Endothelial cell (in vitro differentiated cells): ENCODE measurements around the gene SIVA1. TPM values are rescaled to one million over a fixed set of nuclear protein-coding genes. Genes with fewer than 3 reads are reported as not detected.
A peak's percentile ranks its signal among the peaks of the same experiment; 100 is the strongest.
"Not testable (repeated sequence)": the region's sequence is repeated elsewhere in the genome, so short reads cannot be mapped to it uniquely, and the experiment has no call there.

Experiments
- DNase-seq: peaks from one replicate; pipeline ENCODE4 v3.0.0; 2021; ENCODE audit warnings: low spot score
- H3K27ac Mint-ChIP-seq: one replicate; pipeline ENCODE4 v1.8.0; 2021; ENCODE audit warnings: mixed read lengths, inconsistent platforms; ENCODE audit not compliant: unreplicated experiment
- H3K27me3 Mint-ChIP-seq: one replicate; pipeline ENCODE4 v1.8.0; 2021; ENCODE audit warnings: mild to moderate bottlenecking, moderate library complexity, mixed read lengths, inconsistent platforms; ENCODE audit not compliant: unreplicated experiment
- H3K36me3 Mint-ChIP-seq: one replicate; pipeline ENCODE4 v1.8.0; 2021; ENCODE audit warnings: mild to moderate bottlenecking, low read depth, mixed read lengths, inconsistent platforms; ENCODE audit not compliant: unreplicated experiment
- H3K4me1 Mint-ChIP-seq: one replicate; pipeline ENCODE4 v1.8.0; 2021; ENCODE audit warnings: mild to moderate bottlenecking, mixed read lengths, inconsistent platforms; ENCODE audit not compliant: unreplicated experiment
- H3K4me3 Mint-ChIP-seq: one replicate; pipeline ENCODE4 v1.8.0; 2021; ENCODE audit warnings: mild to moderate bottlenecking, mixed read lengths, inconsistent platforms; ENCODE audit not compliant: unreplicated experiment
- H3K9me3 Mint-ChIP-seq: one replicate; pipeline ENCODE4 v1.8.0; 2021; ENCODE audit warnings: mixed read lengths, inconsistent platforms; ENCODE audit not compliant: unreplicated experiment
- total RNA-seq: library from RNA; stranded (reverse); fragmentation: NEBNext Ultra II Directional; extraction: Animal tissue kit (Norgen Biotek cat#: 25700); gene quantifications from one replicate; pipeline ENCODE4 v1.2.1, GENCODE V29; 2021; ENCODE audit not compliant: unreplicated experiment
- TF ChIP-seq, protein P1 (sequence below): fragments of 200-600 bp; sonication (generic); IDR thresholded peaks from one replicate; pipeline ENCODE4 v1.5.0; 2021; ENCODE audit warnings: antibody characterized with exemption; ENCODE audit not compliant: unreplicated experiment

Gene SIVA1
- total RNA-seq, 1 donor from 2014 or later: 84.3 TPM

DNA sequence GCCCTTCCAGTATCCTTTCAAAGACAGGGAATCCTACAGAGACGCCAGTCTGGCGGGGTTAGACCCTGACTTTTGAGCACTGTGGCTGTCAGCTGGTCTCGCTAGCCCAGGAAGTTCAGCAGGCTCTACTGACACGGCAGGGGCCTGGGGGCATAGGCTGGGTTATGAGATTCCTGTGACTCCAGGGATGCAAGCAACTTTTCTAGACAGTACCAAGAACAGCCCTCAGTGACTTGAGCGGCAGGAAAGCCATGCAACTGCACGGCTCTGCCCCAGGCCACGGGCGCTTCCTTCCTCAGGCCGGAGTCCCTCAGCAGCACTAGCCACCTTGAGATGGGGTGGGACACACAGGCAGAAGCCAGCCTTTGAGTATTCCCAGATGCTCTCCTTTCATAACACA lies 5.1 kb upstream of the SIVA1 start:
- Mint-ChIP-seq H3K36me3 (peaks cover 4% of the 10 kb centered on the region), H3K27me3 (peaks cover 5% of the 10 kb centered on the region), H3K27ac (no peak overlapping the region), H3K4me3 (no peak overlapping the region), H3K9me3 (no peaks in the 10 kb centered on the region), H3K4me1 (no peaks in the 10 kb centered on the region)
- no peak for DNase-seq
- TF ChIP-seq, protein P1, sequence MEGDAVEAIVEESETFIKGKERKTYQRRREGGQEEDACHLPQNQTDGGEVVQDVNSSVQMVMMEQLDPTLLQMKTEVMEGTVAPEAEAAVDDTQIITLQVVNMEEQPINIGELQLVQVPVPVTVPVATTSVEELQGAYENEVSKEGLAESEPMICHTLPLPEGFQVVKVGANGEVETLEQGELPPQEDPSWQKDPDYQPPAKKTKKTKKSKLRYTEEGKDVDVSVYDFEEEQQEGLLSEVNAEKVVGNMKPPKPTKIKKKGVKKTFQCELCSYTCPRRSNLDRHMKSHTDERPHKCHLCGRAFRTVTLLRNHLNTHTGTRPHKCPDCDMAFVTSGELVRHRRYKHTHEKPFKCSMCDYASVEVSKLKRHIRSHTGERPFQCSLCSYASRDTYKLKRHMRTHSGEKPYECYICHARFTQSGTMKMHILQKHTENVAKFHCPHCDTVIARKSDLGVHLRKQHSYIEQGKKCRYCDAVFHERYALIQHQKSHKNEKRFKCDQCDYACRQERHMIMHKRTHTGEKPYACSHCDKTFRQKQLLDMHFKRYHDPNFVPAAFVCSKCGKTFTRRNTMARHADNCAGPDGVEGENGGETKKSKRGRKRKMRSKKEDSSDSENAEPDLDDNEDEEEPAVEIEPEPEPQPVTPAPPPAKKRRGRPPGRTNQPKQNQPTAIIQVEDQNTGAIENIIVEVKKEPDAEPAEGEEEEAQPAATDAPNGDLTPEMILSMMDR: no peak

DNA sequence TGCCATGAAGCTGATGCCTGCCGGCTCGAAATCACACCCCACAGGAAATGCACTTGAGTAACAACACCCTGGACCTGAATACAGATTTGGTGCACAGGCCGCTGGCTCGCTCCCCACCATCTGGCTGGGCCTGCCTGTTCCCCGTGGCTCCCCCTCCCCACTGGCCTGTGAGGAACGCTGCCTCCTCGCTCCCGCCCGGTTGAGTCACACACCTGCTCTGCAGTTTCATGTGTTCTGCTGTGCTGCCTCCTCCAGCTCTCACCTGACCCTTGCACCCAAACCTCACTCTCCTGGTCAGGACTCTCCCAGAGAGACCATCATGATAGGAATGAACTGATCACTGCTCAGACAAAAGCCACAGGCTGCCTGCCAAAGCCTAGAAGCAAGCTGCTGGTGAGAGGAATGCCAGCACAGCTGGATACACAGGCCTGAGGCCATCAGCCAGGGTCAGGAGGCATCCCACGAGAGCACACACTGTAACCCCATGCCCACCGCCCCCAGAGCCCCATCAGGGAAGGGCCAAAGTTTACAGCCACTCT lies 3.8 kb upstream of the SIVA1 start:
- TF ChIP-seq, protein P1: no peak
- Mint-ChIP-seq H3K9me3 (no peaks in the 10 kb centered on the region), H3K4me3 (no peak overlapping the region), H3K27ac (no peak overlapping the region), H3K36me3 (peaks cover 7% of the 10 kb centered on the region), H3K4me1 (peaks cover 7% of the 10 kb centered on the region), H3K27me3 (peaks cover 11% of the 10 kb centered on the region)
- DNase-seq: no peak

- Mint-ChIP-seq H3K36me3 (peaks cover 12% of the 10 kb centered on the region), H3K4me3 (peak overlapping the region; percentile 18), H3K4me1 (peaks cover 14% of the 10 kb centered on the region), H3K27me3 (peaks cover 14% of the 10 kb centered on the region), H3K27ac (peak overlapping the region; percentile 10), H3K9me3 (no peaks in the 10 kb centered on the region)
- DNase-seq: no peak
- TF ChIP-seq, protein P1: no peak
Measured at GRCh38 chr14:104750056-104750752, 2.7 kb upstream of the SIVA1 start.

GRCh38 chr14:104750753-104751057 lies 2.2 kb upstream of the SIVA1 start:
- peaks cover 14% of the 10 kb centered on the region for H3K27me3 Mint-ChIP-seq
- peaks cover 14% of the 10 kb centered on the region for H3K36me3 Mint-ChIP-seq
- not testable (repeated sequence) for H3K9me3 Mint-ChIP-seq, H3K4me3 Mint-ChIP-seq, DNase-seq, H3K27ac Mint-ChIP-seq
- H3K4me1 Mint-ChIP-seq: peaks cover 14% of the 10 kb centered on the region

- H3K27ac Mint-ChIP-seq: no peak overlapping the region
- peaks cover 12% of the 10 kb centered on the region for H3K27me3 Mint-ChIP-seq
- TF ChIP-seq, protein P1: no peak
- DNase-seq: no peak
- peaks cover 18% of the 10 kb centered on the region for H3K36me3 Mint-ChIP-seq
- H3K9me3 Mint-ChIP-seq: no peaks in the 10 kb centered on the region
- H3K4me3 Mint-ChIP-seq: no peak overlapping the region
- peaks cover 14% of the 10 kb centered on the region for H3K4me1 Mint-ChIP-seq
Measured at GRCh38 chr14:104751539-104752422, 1.2 kb upstream of the SIVA1 start.
